Activated T-cell treated with anti-CD3 and anti-CD28 coated beads for 1 hour (primary cell): ENCODE measurements around the gene WAC.

Experiments
- DNase-seq: peaks from one replicate; pipeline ENCODE4 v3.0.0-alpha.2; 2020; ENCODE audit warnings: low read depth

WAC gene

GRCh38 chr10:28669227-28670173 is 136.6 kb downstream of the WAC start:
- DNase-seq = no peak
